Measurements from ENCODE around the gene AIRE.

DNA sequence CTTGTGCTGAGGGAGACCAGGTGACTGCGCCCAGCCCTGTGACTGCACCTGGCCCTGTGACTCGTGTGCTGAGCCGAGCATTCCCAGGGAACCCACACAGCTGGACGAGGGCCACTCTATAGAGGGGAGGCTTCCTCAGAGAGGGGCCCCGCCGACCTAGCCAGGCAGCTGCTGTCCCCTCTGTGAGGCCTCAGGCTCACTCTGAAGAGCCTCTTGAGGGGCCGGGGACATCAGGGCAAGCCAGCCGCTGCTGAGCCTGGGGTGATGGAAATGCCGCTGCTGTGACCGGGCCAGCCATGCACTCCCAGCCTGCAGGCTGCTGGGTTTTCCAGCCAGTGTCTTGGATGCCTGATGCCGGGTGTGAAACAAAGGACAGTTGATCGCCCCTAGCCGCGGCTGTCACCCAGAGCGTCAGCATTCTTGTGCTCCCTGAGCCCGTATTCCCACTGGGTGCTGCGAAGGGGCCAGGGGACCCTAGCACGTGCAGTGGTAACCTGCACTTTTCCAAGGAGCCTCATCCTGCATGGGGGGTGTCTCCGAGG lies 31.6 kb downstream of the AIRE start:
- TF ChIP-seq POLR2A (IDR thresholded peaks at IDR 0.05): no peak
- TF ChIP-seq, protein P1, sequence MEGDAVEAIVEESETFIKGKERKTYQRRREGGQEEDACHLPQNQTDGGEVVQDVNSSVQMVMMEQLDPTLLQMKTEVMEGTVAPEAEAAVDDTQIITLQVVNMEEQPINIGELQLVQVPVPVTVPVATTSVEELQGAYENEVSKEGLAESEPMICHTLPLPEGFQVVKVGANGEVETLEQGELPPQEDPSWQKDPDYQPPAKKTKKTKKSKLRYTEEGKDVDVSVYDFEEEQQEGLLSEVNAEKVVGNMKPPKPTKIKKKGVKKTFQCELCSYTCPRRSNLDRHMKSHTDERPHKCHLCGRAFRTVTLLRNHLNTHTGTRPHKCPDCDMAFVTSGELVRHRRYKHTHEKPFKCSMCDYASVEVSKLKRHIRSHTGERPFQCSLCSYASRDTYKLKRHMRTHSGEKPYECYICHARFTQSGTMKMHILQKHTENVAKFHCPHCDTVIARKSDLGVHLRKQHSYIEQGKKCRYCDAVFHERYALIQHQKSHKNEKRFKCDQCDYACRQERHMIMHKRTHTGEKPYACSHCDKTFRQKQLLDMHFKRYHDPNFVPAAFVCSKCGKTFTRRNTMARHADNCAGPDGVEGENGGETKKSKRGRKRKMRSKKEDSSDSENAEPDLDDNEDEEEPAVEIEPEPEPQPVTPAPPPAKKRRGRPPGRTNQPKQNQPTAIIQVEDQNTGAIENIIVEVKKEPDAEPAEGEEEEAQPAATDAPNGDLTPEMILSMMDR (IDR thresholded peaks at IDR 0.05): no peak
